Mesodermal cell (in vitro differentiated cells): ENCODE measurements around the gene CELF1.

Source experiments
- H3K27ac ChIP-seq: 2 replicates; pipeline ENCODE4 v1.7.0; 2013; ENCODE audit warnings: mild to moderate bottlenecking, low read depth, low read length, moderate library complexity; ENCODE audit not compliant: severe bottlenecking
- H3K36me3 ChIP-seq: 2 replicates; pipeline ENCODE4 v1.7.1; 2013; ENCODE audit warnings: mild to moderate bottlenecking, low read length, moderate library complexity; ENCODE audit not compliant: control insufficient read depth, insufficient read depth
- H3K4me1 ChIP-seq: one replicate; pipeline ENCODE4 v1.7.1; 2013; ENCODE audit warnings: mild to moderate bottlenecking, low read length; ENCODE audit not compliant: insufficient read depth, control insufficient read depth, poor library complexity, severe bottlenecking
- H3K4me3 ChIP-seq: 2 replicates; pipeline ENCODE4 v1.7.0; 2013; ENCODE audit warnings: low read length, control low read depth, mild to moderate bottlenecking; ENCODE audit not compliant: insufficient read depth, poor library complexity, severe bottlenecking; ENCODE audit errors: extremely low read depth
- H3K9me3 ChIP-seq: 2 replicates; pipeline ENCODE4 v1.7.1; 2013; ENCODE audit warnings: mild to moderate bottlenecking, low read length, moderate library complexity; ENCODE audit not compliant: control insufficient read depth
- WGBS, 2 experiments: methylation state at CpG; one replicate each; pipeline ENCODE4 v1.1.5; 2013; ENCODE audit warnings: missing lambda C conversion rate in 2 of 2; ENCODE audit not compliant: insufficient coverage in 2 of 2; 5-methylcytosine and 5-hydroxymethylcytosine counted together

CELF1 gene

GRCh38 chr11:47499614-47500013, 53.3 kb downstream of the CELF1 start:
- WGBS, 2 experiments = 97 to 100% methylated on average over 3 of the region's 3 CpGs
- Histone ChIP-seq H3K4me1 (peaks cover 2% of the 10 kb centered on the region), H3K36me3 (peaks cover 86% of the 10 kb centered on the region), H3K27ac (peak overlapping the region; percentile 36), H3K9me3 (no peaks in the 10 kb centered on the region), H3K4me3 (no peak overlapping the region)

GRCh38 chr11:47499161-47499560, 53.8 kb downstream of the CELF1 start:
- H3K27ac ChIP-seq = peak overlapping the region; percentile 36
- 100% methylated on average over 2 of the region's 2 CpGs; no CpG with 5 or more reads in 1 of the 2 experiments for WGBS, 2 experiments
- H3K9me3 ChIP-seq = no peaks in the 10 kb centered on the region
- H3K4me3 ChIP-seq = no peak overlapping the region
- peaks cover 86% of the 10 kb centered on the region for H3K36me3 ChIP-seq
- peaks cover 2% of the 10 kb centered on the region for H3K4me1 ChIP-seq

GRCh38 chr11:47498584-47499152, 54.3 kb downstream of the CELF1 start:
- peaks cover 2% of the 10 kb centered on the region for H3K4me1 ChIP-seq
- no peak overlapping the region for H3K4me3 ChIP-seq
- 88 to 100% methylated on average over 1 of the region's 4 CpGs for WGBS, 2 experiments
- no peaks in the 10 kb centered on the region for H3K9me3 ChIP-seq
- peaks cover 87% of the 10 kb centered on the region for H3K36me3 ChIP-seq
- no peak overlapping the region for H3K27ac ChIP-seq

- Histone ChIP-seq H3K4me1 (peaks cover 2% of the 10 kb centered on the region), H3K27ac (no peak overlapping the region), H3K36me3 (peaks cover 85% of the 10 kb centered on the region), H3K4me3 (no peak overlapping the region), H3K9me3 (no peaks in the 10 kb centered on the region)
- WGBS, 2 experiments = 95 to 100% methylated on average over 3 of the region's 3 CpGs
Measured at GRCh38 chr11:47498149-47498548, 54.8 kb downstream of the CELF1 start.

- Histone ChIP-seq H3K27ac (no peak overlapping the region), H3K4me1 (peaks cover 2% of the 10 kb centered on the region), H3K4me3 (no peak overlapping the region), H3K9me3 (no peaks in the 10 kb centered on the region), H3K36me3 (peaks cover 88% of the 10 kb centered on the region)
Measured at GRCh38 chr11:47496808-47497207, 56.1 kb downstream of the CELF1 start.

- H3K4me1 ChIP-seq = peaks cover 2% of the 10 kb centered on the region
- no peak overlapping the region for H3K4me3 ChIP-seq
- H3K9me3 ChIP-seq = no peaks in the 10 kb centered on the region
- H3K27ac ChIP-seq = no peak overlapping the region
- H3K36me3 ChIP-seq = peaks cover 90% of the 10 kb centered on the region
- WGBS, 2 experiments = 100% methylated on average over 1 of the region's 1 CpG; no CpG with 5 or more reads in 1 of the 2 experiments
Measured at GRCh38 chr11:47495856-47496217, 57.1 kb downstream of the CELF1 start.

- Histone ChIP-seq H3K27ac (no peak overlapping the region), H3K36me3 (peaks cover 84% of the 10 kb centered on the region), H3K9me3 (no peaks in the 10 kb centered on the region), H3K4me3 (no peak overlapping the region), H3K4me1 (peaks cover 2% of the 10 kb centered on the region)
- WGBS, 2 experiments = 91% methylated on average over 3 of the region's 4 CpGs; no CpG with 5 or more reads in 1 of the 2 experiments
Measured at GRCh38 chr11:47495011-47495855, 57.7 kb downstream of the CELF1 start.

GRCh38 chr11:47489395-47489755, 63.6 kb downstream of the CELF1 start:
- 92 to 100% methylated on average over 2 of the region's 2 CpGs for WGBS, 2 experiments
- no peaks in the 10 kb centered on the region for H3K9me3 ChIP-seq
- H3K36me3 ChIP-seq = peaks cover 76% of the 10 kb centered on the region
- no peak overlapping the region for H3K27ac ChIP-seq
- H3K4me3 ChIP-seq = no peak overlapping the region
- no peaks in the 10 kb centered on the region for H3K4me1 ChIP-seq

GRCh38 chr11:47488674-47489394, 64.1 kb downstream of the CELF1 start:
- Histone ChIP-seq H3K27ac (no peak overlapping the region), H3K4me3 (no peak overlapping the region), H3K9me3 (no peaks in the 10 kb centered on the region), H3K36me3 (peaks cover 76% of the 10 kb centered on the region), H3K4me1 (no peaks in the 10 kb centered on the region)
- WGBS, 2 experiments = 95% methylated on average over 2 of the region's 6 CpGs; no CpG with 5 or more reads in 1 of the 2 experiments

GRCh38 chr11:47488111-47488510, 64.8 kb downstream of the CELF1 start:
- 100% methylated on average over 1 to 2 of the region's 3 CpGs for WGBS, 2 experiments
- Histone ChIP-seq H3K9me3 (no peaks in the 10 kb centered on the region), H3K4me1 (no peaks in the 10 kb centered on the region), H3K36me3 (peaks cover 78% of the 10 kb centered on the region), H3K27ac (no peak overlapping the region), H3K4me3 (no peak overlapping the region)
